ENCODE results near the gene DUSP14. TPM values are rescaled to one million over a fixed set of nuclear protein-coding genes. Genes with fewer than 3 reads are reported as not detected.

DUSP14 gene
- total RNA-seq, 1 donor from 2014 or later: 21.5 TPM

DNA sequence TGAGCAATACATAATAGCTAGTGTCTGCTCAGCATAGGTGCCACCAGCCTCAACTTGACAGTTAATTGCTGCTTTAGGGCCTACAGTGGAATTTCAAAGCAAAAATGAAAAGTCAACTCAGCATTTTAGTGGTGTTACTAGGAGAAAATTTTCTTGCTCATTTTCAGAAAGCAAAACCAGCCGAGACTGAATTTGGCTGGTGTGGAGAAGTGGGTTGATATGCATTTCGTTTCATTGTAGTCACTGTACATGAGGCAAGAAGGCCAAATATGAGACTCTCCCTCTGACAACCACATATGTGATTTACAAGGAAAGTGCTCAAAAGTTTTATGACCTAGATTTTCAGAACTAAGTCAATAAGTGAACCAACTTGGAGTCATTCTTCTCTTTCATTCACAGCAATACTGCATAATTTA lies 54.0 kb downstream of the DUSP14 start:
- H3K36me3 Mint-ChIP-seq (ENCODE audit: low read depth): peaks cover 6% of the 10 kb centered on the region

DNA sequence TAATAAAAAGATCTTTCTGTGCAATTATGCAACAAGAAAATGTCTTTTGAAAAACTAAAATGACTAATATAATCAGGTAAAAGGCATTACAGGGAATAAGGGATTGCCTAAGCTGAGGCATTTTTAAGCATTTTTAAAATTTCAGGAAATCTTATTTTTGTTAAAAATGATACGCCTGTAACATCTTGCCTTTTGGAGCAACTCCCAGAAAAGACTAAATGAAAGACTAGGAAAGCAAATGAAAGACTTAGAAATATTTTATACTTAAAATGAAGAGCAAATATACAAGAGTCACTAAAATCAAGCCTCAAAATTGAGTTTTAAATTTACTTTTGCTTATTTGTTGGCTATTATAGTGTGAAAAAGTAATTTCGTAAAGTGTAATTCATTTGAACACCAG lies 55.8 kb downstream of the DUSP14 start:
- DNase-seq (ENCODE audit: low read depth, low spot score): no peak
- no peak overlapping the region for H3K27ac Mint-ChIP-seq (ENCODE audit: unreplicated experiment)

More for the DNA sequence above, 54.0 kb downstream of the DUSP14 start:
- Mint-ChIP-seq H3K4me1 (peaks cover 3% of the 10 kb centered on the region), H3K9me3 (no peaks in the 10 kb centered on the region), H3K27me3 (ENCODE audit: low read depth) (no peaks in the 10 kb centered on the region), H3K27ac (ENCODE audit: unreplicated experiment) (no peak overlapping the region), H3K4me3 (no peak overlapping the region)
- DNase-seq (ENCODE audit: low read depth, low spot score): no peak
- TF ChIP-seq, protein P1, sequence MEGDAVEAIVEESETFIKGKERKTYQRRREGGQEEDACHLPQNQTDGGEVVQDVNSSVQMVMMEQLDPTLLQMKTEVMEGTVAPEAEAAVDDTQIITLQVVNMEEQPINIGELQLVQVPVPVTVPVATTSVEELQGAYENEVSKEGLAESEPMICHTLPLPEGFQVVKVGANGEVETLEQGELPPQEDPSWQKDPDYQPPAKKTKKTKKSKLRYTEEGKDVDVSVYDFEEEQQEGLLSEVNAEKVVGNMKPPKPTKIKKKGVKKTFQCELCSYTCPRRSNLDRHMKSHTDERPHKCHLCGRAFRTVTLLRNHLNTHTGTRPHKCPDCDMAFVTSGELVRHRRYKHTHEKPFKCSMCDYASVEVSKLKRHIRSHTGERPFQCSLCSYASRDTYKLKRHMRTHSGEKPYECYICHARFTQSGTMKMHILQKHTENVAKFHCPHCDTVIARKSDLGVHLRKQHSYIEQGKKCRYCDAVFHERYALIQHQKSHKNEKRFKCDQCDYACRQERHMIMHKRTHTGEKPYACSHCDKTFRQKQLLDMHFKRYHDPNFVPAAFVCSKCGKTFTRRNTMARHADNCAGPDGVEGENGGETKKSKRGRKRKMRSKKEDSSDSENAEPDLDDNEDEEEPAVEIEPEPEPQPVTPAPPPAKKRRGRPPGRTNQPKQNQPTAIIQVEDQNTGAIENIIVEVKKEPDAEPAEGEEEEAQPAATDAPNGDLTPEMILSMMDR (conservative IDR thresholded peaks at IDR 0.05): no peak

DNA sequence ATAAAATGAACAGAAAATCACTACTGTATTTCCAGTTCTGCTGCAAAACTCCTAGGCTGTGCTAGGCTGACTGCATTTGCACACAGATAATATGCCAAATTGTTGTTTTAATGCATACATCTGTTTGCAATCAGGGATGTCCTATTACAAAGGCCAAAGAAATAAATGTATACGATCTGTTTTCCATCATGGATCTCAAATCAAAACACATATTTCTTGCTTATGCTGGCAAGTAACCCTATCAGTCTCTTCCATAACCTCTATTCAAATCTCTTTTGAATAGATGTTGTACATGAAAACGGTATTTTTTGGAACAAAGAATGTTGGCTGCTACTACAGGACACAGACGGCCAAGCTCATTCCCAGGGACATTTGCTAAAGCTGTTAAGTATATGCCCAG lies 56.6 kb downstream of the DUSP14 start:
- H3K27ac Mint-ChIP-seq (ENCODE audit: unreplicated experiment): no peak overlapping the region
- no peak for DNase-seq (ENCODE audit: low read depth, low spot score)

More for the DNA sequence above, 55.8 kb downstream of the DUSP14 start:
- peaks cover 3% of the 10 kb centered on the region for H3K4me1 Mint-ChIP-seq
- H3K36me3 Mint-ChIP-seq (ENCODE audit: low read depth): peaks cover 4% of the 10 kb centered on the region
- TF ChIP-seq, protein P1 (conservative IDR thresholded peaks at IDR 0.05): no peak
- no peaks in the 10 kb centered on the region for H3K27me3 Mint-ChIP-seq (ENCODE audit: low read depth)
- H3K4me3 Mint-ChIP-seq: no peak overlapping the region
- no peaks in the 10 kb centered on the region for H3K9me3 Mint-ChIP-seq

DNA sequence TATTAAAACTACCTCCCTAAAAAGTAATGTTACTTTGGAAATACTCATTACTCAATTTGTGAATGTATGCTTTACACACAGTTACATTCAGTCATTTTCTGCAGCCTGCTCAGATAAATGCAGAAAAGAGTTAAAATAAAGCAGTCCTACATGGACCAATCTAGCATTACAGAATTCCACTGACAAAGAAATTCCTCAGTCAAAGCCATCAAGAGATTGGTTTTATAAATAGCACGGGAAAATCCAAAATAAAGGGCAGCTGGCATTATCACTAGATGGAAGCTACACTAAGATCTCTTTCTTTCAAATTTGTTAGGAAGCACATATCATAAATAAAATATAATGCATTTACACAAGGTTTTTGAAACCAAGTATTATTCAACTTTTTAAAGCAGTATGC lies 58.3 kb downstream of the DUSP14 start:
- no peak overlapping the region for H3K4me3 Mint-ChIP-seq
- DNase-seq (ENCODE audit: low read depth, low spot score): no peak
- no peak overlapping the region for H3K27ac Mint-ChIP-seq (ENCODE audit: unreplicated experiment)
- H3K4me1 Mint-ChIP-seq: peaks cover 3% of the 10 kb centered on the region
- no peaks in the 10 kb centered on the region for H3K36me3 Mint-ChIP-seq (ENCODE audit: low read depth)
- TF ChIP-seq, protein P1 (conservative IDR thresholded peaks at IDR 0.05): no peak
- no peaks in the 10 kb centered on the region for H3K9me3 Mint-ChIP-seq
- H3K27me3 Mint-ChIP-seq (ENCODE audit: low read depth): no peaks in the 10 kb centered on the region

More for the DNA sequence above, 56.6 kb downstream of the DUSP14 start:
- Mint-ChIP-seq H3K4me1 (peaks cover 3% of the 10 kb centered on the region), H3K27me3 (ENCODE audit: low read depth) (no peaks in the 10 kb centered on the region), H3K4me3 (no peak overlapping the region), H3K9me3 (no peaks in the 10 kb centered on the region), H3K36me3 (ENCODE audit: low read depth) (peaks cover 4% of the 10 kb centered on the region)
- TF ChIP-seq, protein P1 (conservative IDR thresholded peaks at IDR 0.05): no peak

DNA sequence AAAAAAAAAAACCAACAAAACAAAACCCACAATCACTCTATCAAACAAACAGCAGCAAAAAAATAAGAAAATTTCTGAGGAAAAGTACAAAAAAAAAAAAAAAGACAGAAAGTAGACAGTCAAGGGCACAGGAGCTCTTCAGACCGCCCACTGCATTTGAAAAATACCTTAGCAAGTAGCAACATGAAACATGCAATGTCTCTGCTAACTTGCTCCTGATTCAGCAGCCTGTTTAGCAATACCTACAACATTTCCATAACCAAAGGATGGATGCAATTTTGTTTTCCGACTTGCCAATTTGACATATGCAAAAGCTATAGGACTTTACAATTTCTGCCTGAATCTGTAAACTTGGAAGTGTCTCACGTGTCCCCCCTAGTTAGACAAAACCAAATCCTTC lies 62.1 kb downstream of the DUSP14 start:
- H3K9me3 Mint-ChIP-seq: no peaks in the 10 kb centered on the region
- H3K4me3 Mint-ChIP-seq: no peak overlapping the region
- H3K4me1 Mint-ChIP-seq: peaks cover 3% of the 10 kb centered on the region
- no peak overlapping the region for H3K27ac Mint-ChIP-seq (ENCODE audit: unreplicated experiment)
- H3K36me3 Mint-ChIP-seq (ENCODE audit: low read depth): peaks cover 4% of the 10 kb centered on the region
- no peaks in the 10 kb centered on the region for H3K27me3 Mint-ChIP-seq (ENCODE audit: low read depth)
- DNase-seq (ENCODE audit: low read depth, low spot score): no peak
- TF ChIP-seq, protein P1 (conservative IDR thresholded peaks at IDR 0.05): no peak

Data from neural crest cell (in vitro differentiated cells).